GM12878 (cell line): Measurements from ENCODE around the gene NUDT6. TPM values are rescaled to one million over a fixed set of nuclear protein-coding genes. Genes with fewer than 3 reads are reported as not detected.

ENCODE experiments used
- ATAC-seq: fragments of 200-7000 bp; cut with Tn5 transposase; 3 replicates; pipeline ENCODE4 v1.9.1; 2020; ENCODE audit warnings: mild to moderate bottlenecking, moderate library complexity
- BruUV-seq: library from RNA; stranded (reverse); fragments of 400-500 nt; replicated peaks from 2 replicates; lab custom pipeline; 2021; lab: Mats Ljungman, UMichigan
- CTCF ChIA-PET: fragments of 300-600 bp; sonication (Branson Sonifier 250); formaldehyde crosslinking; extraction: SDS; loops from one replicate; lab custom pipeline; 2021; ENCODE audit warnings: inconsistent platforms; lab: Yijun Ruan, JAX
- POLR2A ChIA-PET: fragments of 350-600 bp; formaldehyde crosslinking; extraction: SDS; loops from one replicate; lab custom pipeline; 2021; ENCODE audit warnings: inconsistent platforms; lab: Charles Lee
- RAD21 ChIA-PET: fragments of 300-600 bp; sonication (Branson Sonifier 250); formaldehyde crosslinking; loops from one replicate; lab custom pipeline; 2023; ENCODE audit warnings: antibody characterized with exemption; ENCODE audit not compliant: unreplicated experiment; lab: Charles Lee
- SMC1A ChIA-PET: fragments of 300-600 bp; sonication (Branson Sonifier 250); formaldehyde crosslinking; loops from one replicate; lab custom pipeline; 2023; ENCODE audit not compliant: unreplicated experiment, uncharacterized antibody; lab: Charles Lee
- DNase-seq: peaks from one replicate; pipeline ENCODE4 v3.0.0-alpha.2; 2011; ENCODE audit warnings: low read depth, low spot score
- FAIRE-seq: peaks from 3 replicates; lab custom pipeline; 2011; peaks lifted over from hg19 to GRCh38; lab: Jason Lieb, UNC
- H2AFZ ChIP-seq: 2 replicates; pipeline ENCODE4 v1.6.0; 2011; ENCODE audit warnings: low read depth, low read length, control low read depth; ENCODE audit not compliant: control insufficient read depth
- H3K27ac ChIP-seq: 2 replicates; pipeline ENCODE4 v1.5.1; 2011; ENCODE audit warnings: control low read depth; ENCODE audit not compliant: control insufficient read depth, insufficient read depth
- H3K27me3 ChIP-seq, 2 experiments: replicated peaks in 1 of 2; 2 replicates each; pipeline versions ENCODE4 v1.6.0 to v1.6.1; 2011; ENCODE audit warnings: low read length in 1 of 2; ENCODE audit not compliant: control insufficient read depth in 2 of 2, insufficient read depth in 2 of 2
- H3K36me3 ChIP-seq, 2 experiments: 2 replicates each; pipeline ENCODE4 v1.5.1; 2011; ENCODE audit warnings: low read length in 1 of 2; ENCODE audit not compliant: control insufficient read depth in 2 of 2, insufficient read depth in 2 of 2
- H3K4me1 ChIP-seq: 2 replicates; pipeline ENCODE4 v1.6.1; 2011; ENCODE audit warnings: mild to moderate bottlenecking, low read length, moderate library complexity, mixed read lengths; ENCODE audit not compliant: control insufficient read depth, insufficient read depth
- H3K4me2 ChIP-seq: 2 replicates; pipeline ENCODE4 v1.6.0; 2011; ENCODE audit warnings: control low read depth; ENCODE audit not compliant: control insufficient read depth, insufficient read depth
- H3K4me3 ChIP-seq: fragments of 200-600 bp; sonication (generic); 2 replicates; pipeline ENCODE4 v1.5.1; 2016
- H3K79me2 ChIP-seq: 2 replicates; pipeline ENCODE4 v1.6.0; 2011; ENCODE audit warnings: low read length; ENCODE audit not compliant: control insufficient read depth, insufficient read depth
- H3K9ac ChIP-seq: 2 replicates; pipeline ENCODE4 v1.8.0; 2011; ENCODE audit warnings: low read length, control low read depth, mixed read lengths; ENCODE audit not compliant: control insufficient read depth, insufficient read depth
- H3K9me3 ChIP-seq: replicated peaks from 3 replicates; pipeline ENCODE4 v1.5.1; 2011; ENCODE audit warnings: mild to moderate bottlenecking, low read length; ENCODE audit not compliant: control insufficient read depth, insufficient read depth
- H4K20me1 ChIP-seq: 2 replicates; pipeline ENCODE4 v1.6.0; 2011; ENCODE audit not compliant: control insufficient read depth, insufficient read depth
- CBX3 ChIP-seq: fragments of 200-600 bp; sonication (generic); IDR thresholded peaks from 2 replicates; pipeline ENCODE4 v1.6.1; 2016; ENCODE audit warnings: low read depth, borderline replicate concordance
- EZH2 ChIP-seq: IDR thresholded peaks from 2 replicates; pipeline ENCODE4 v1.6.1; 2012; ENCODE audit warnings: low read depth, mild to moderate bottlenecking, control low read depth, inconsistent platforms, low read length, borderline replicate concordance; ENCODE audit not compliant: control insufficient read depth
- GATAD2B ChIP-seq: fragments of 450-650 bp; conservative IDR thresholded peaks from 2 replicates; pipeline ENCODE4 v1.6.1; 2017; ENCODE audit warnings: low read depth, mild to moderate bottlenecking, moderate library complexity
- IRF5 ChIP-seq: fragments of 450-650 bp; IDR thresholded peaks from 2 replicates; pipeline ENCODE4 v1.6.1; 2017; ENCODE audit warnings: borderline replicate concordance
- MAX ChIP-seq: IDR thresholded peaks from 2 replicates; pipeline ENCODE4 v1.6.1; 2012; ENCODE audit warnings: low read depth, low read length, improper control_type of control experiment
- NFYA ChIP-seq: IDR thresholded peaks from 2 replicates; pipeline ENCODE4 v1.6.1; 2011; ENCODE audit warnings: low read depth, mild to moderate bottlenecking, low read length, improper control_type of control experiment, borderline replicate concordance
- RUNX3 ChIP-seq: IDR thresholded peaks from 2 replicates; pipeline ENCODE4 v1.6.1; 2012; ENCODE audit warnings: low read length, inconsistent platforms
- SPI1 ChIP-seq: IDR thresholded peaks from 2 replicates; pipeline ENCODE4 v1.6.1; 2011; ENCODE audit warnings: low read depth, mild to moderate bottlenecking, low read length, moderate library complexity, borderline replicate concordance; ENCODE audit not compliant: insufficient read depth
- STAT1 ChIP-seq: fragments of 450-650 bp; conservative IDR thresholded peaks from 2 replicates; pipeline ENCODE4 v1.6.1; 2014; ENCODE audit warnings: antibody characterized with exemption, mild to moderate bottlenecking
- TAF1 ChIP-seq: IDR thresholded peaks from 2 replicates; pipeline ENCODE4 v1.6.1; 2011; ENCODE audit warnings: mild to moderate bottlenecking, low read depth, low read length, borderline replicate concordance
- TCF12 ChIP-seq: IDR thresholded peaks from 2 replicates; pipeline ENCODE4 v1.6.1; 2011; ENCODE audit warnings: low read depth, mild to moderate bottlenecking, low read length
- ZBTB4 ChIP-seq: fragments of 450-650 bp; formaldehyde crosslinking; IDR thresholded peaks from 2 replicates; pipeline ENCODE4 v1.4.0; 2022; ENCODE audit warnings: mild to moderate bottlenecking, moderate library complexity
- WGBS: methylation state at CpG from one replicate; pipeline ENCODE4 v1.1.6; 2016; ENCODE audit warnings: low lambda C conversion rate; ENCODE audit not compliant: insufficient replicate concordance, insufficient coverage; ENCODE audit errors: missing lambda C conversion rate; 5-methylcytosine and 5-hydroxymethylcytosine counted together
- in situ Hi-C: fragments of 300-500 bp; cut with MboI; formaldehyde crosslinking; loops from 9 replicates; pipeline ENCODE4 v1.14.3; 2018; ENCODE audit warnings: mixed read lengths
- intact Hi-C: fragments of 100-400 bp; cut with micrococcal nuclease; formaldehyde crosslinking; loops from one replicate; pipeline ENCODE4 v1.14.2; 2022; ENCODE audit not compliant: unreplicated experiment
- polyA plus RNA-seq, 11 experiments: library from polyadenylated mRNA; depleted of rRNA in 4 of 11; unstranded in 6 of 11; stranded (reverse) in 5 of 11; fragments of >200 nt; fragmentation: Nextera tagmentation in 4 of 11; fragmentation: Illumina TruSeq in 1 of 11; extraction: Ambion mirVana in 4 of 11; extraction: Trizol in 1 of 11; gene quantifications; 1 replicate in 1 of 11; 2 replicates in 10 of 11; pipeline versions ENCODE4 v1.2.1 to v1.2.3, GENCODE V29; 2011 to 2016; ENCODE audit warnings: inconsistent platforms in 2 of 11, missing spikeins in 2 of 11, low read depth in 1 of 11
- total RNA-seq, 4 experiments: library from RNA; depleted of rRNA in 3 of 4; stranded (reverse); fragments of >200 nt in 3 of 4; fragmentation: Illumina TruSeq in 1 of 4; extraction: Trizol in 1 of 4; gene quantifications; 2 replicates each; pipeline versions ENCODE4 v1.2.1 to v1.2.3, GENCODE V29; 2013 to 2021

NUDT6 gene
- total and polyA plus RNA-seq, 10 of the 15 experiments (the other 5 are each of a cell fraction or from before 2014, with no cell fraction given), result 3.9 to 12.4 (median 6.8) TPM

GRCh38 chr4:122876456-122876855, 45.9 kb downstream of the NUDT6 start:
- Histone ChIP-seq H3K4me3 (no peak overlapping the region), H2AFZ (no peak overlapping the region), H3K4me2 (no peak overlapping the region), H3K27ac (no peak overlapping the region), H3K36me3 (no peaks in the 10 kb centered on the region), H4K20me1 (no peaks in the 10 kb centered on the region), H3K9ac (no peak overlapping the region), H3K79me2 (no peaks in the 10 kb centered on the region), H3K27me3 (no peaks in the 10 kb centered on the region; a peak in 1 of 4 replicates), H3K9me3 (peaks cover 3% of the 10 kb centered on the region; the same call in 2 of the 3 replicates), H3K4me1 (no peaks in the 10 kb centered on the region)
- ATAC-seq (no peak), FAIRE-seq (no peak), DNase-seq (no peak)
- ChIA-PET RAD21 (no interaction called here), POLR2A (no interaction called here), CTCF (no interaction called here), SMC1A (interaction anchor here (0.6 kb wide), 2 partner anchors 27 to 806 kb away, joined by 3 read pairs; no protein-coding TSS in a partner anchor)
- WGBS, result 88% methylated on average over 3 of the region's 3 CpGs
- TF ChIP-seq TCF12 (no peak), GATAD2B (no peak)
- no TSS peak for BruUV-seq
- intact Hi-C loops (no loop called here), in situ Hi-C loops (no loop called here)

- FAIRE-seq (no peak), ATAC-seq (no peak), DNase-seq (no peak)
- CTCF ChIA-PET, result no interaction called here
- Histone ChIP-seq H3K36me3 (no peaks in the 10 kb centered on the region), H3K4me2 (no peak overlapping the region), H3K79me2 (no peaks in the 10 kb centered on the region), H4K20me1 (no peaks in the 10 kb centered on the region), H3K9ac (no peak overlapping the region), H3K4me3 (no peak overlapping the region), H3K27ac (no peak overlapping the region), H3K4me1 (no peaks in the 10 kb centered on the region), H2AFZ (no peak overlapping the region), H3K27me3 (no peaks in the 10 kb centered on the region; a peak in 1 of 4 replicates), H3K9me3 (peaks cover 3% of the 10 kb centered on the region; the same call in 1 of the 3 replicates)
- RAD21 ChIA-PET, result no interaction called here
- SMC1A ChIA-PET, result interaction anchor here (0.6 kb wide), 1 partner anchor 807 kb away, joined by 3 read pairs; no protein-coding TSS in a partner anchor
- POLR2A ChIA-PET, result no interaction called here
- intact Hi-C loops, result no loop called here
- 84% methylated on average over 5 of the region's 5 CpGs for WGBS
- in situ Hi-C loops, result no loop called here
- BruUV-seq, result no TSS peak
- TF ChIP-seq NFYA, result no peak
- no peak for TF ChIP-seq EZH2
- no peak for TF ChIP-seq SPI1
- no peak for TF ChIP-seq ZBTB4 (CRISPR knock-in tag)
- no peak for TF ChIP-seq STAT1
- no peak for TF ChIP-seq MAX
- TF ChIP-seq IRF5, result no peak
- no peak for TF ChIP-seq RUNX3
- TF ChIP-seq CBX3, result no peak
- no peak for TF ChIP-seq TAF1
These were observed 46.4 kb downstream of the NUDT6 start for GRCh38 chr4:122875949-122876348.
